Inflammatory macrophage (primary cell): ENCODE results near the gene ANKRD11.

Experiments
- DNase-seq, 2 donors: peaks; one replicate each; pipeline ENCODE4 v3.0.0-alpha.2; 2020 to 2022

ANKRD11 gene

DNA sequence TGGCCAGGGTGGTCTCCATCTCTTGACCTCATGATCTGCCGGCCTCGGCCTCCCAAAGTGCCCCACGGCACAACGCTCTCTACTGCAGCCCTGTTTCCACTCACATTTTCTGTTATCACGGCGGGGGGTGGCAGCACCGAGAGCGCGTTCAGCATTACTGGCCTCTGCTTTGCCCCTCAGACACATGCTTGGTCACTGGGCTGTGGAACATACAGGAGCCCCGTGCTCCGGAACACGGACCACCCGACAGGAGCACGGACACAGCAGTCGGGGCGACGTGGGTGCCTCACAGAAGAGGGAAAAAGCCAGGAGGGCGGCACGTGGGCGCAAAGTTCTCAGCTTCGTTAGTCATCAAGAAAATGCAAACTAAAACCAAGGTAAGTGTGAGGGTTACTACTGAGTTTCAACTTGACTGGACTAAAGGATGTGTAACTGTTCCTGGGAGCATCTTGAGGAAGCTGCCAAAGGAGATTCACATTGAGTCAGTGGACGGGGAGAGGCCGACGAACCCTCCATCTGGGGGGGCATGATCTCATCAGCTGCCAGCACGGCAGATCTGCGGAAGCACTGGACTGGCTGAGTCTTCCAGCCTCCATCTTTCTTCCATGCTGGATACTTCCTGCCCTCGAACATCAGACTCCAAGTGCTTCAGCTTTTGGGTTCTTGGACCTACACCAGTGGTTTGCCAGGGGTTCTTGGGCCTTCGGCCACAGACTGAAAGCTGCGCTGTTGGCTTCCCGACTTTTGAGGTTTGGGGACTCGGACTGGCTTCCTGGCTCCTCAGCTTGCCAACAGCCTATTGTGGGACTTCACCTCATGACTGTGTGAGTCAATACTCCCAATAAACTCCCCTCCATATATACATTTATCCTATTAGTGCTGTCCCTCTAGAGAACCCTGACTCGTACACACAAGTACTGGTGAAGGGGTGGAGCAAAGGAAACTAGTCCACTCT is 166.0 kb downstream of the ANKRD11 start:
- DNase-seq: peak in 1 of 2 donors; percentile 68

DNA sequence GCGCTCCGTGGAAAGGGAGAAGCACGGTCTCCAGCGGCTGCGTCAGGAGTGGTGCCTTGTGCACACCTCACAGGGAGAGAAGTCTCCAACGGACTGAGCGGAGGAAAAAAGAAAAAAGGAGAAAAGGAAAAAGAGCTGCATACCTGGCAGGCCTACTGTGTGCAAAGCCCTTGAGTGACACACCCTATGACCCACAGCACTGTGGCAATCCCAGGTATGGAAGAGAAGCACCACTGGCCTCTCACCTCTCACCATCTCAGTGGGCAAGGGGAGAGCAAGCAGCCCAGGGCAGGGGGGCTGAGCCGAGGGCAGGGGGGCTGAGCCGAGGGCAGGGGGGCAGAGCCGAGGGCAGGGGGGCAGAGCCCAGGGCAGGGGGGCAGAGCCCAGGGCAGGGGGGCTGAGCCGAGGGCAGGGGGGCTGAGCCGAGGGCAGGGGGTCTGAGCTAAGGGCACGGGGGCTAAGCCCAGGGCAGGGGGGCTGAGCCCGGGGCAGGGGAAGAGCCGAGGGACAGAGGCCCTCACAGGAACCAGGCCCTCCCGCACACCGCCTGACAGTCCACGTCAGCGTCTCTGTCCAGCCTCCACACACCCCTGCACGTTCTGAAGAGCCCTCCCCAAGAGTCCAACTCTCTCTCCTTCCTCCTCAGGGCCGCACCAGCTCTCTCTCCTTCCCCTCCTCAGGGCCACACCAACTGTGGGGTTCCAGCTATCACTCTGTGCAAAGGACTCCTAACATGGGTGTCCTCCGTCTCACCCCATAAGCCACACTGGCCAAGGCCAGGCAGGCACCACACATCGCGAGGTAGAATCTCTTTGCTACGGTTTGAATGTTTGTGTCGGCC is 167.0 kb downstream of the ANKRD11 start:
- peak in 1 of 2 donors; percentile 58 for DNase-seq

DNA sequence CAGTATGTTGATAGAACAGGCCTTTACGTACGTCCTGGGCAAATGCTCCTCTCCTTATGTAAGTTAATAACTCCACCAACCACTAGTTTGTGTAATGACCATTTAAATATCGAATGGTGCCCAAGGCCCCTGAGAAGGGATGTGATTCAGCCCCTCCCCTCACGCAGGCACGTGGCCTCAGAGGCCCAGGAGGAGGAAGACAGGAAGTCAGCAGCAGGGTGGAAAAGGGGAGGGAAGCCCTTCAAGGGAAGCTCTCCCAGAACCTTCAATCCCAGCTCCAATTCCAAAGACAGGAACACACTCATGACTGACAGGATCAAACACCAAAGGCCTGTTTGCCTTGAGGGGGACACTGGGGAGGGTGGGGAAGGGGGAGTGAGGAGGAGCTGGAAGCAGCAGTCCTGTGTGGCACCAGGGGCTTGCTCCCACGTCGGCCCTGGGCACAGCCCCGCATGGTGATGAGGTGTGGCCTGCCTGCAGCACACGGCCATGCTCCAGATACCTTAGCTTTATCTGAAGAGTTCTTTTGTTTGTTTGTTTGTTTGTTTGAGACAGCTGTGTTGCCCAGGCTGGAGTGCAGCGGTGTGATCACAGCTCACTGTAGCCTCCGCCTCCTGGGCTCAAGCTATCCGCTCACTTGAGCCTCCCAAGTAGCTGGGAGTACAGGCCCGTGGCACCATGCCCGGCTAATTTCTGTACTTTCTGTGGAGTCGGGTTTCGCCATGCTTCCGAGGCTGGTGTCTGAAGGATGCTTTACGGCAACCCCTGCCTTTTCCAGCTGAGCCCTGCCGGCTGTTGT is 167.8 kb downstream of the ANKRD11 start:
- peak; percentile 20 to 36 for DNase-seq

GRCh38 chr16:89320782-89321501 is 169.4 kb downstream of the ANKRD11 start:
- no peak for DNase-seq

- DNase-seq: peak; percentile 12 to 42
These were observed 170.2 kb downstream of the ANKRD11 start for GRCh38 chr16:89319886-89320781.

GRCh38 chr16:89319631-89319885 is 170.8 kb downstream of the ANKRD11 start:
- no peak for DNase-seq

- no peak for DNase-seq
These were observed 171.3 kb downstream of the ANKRD11 start for GRCh38 chr16:89318871-89319630.

GRCh38 chr16:89318430-89318758 is 172.0 kb downstream of the ANKRD11 start:
- no peak for DNase-seq

GRCh38 chr16:89317729-89318429 is 172.5 kb downstream of the ANKRD11 start:
- no peak for DNase-seq

GRCh38 chr16:89317101-89317671 is 173.2 kb downstream of the ANKRD11 start:
- no peak for DNase-seq

DNA sequence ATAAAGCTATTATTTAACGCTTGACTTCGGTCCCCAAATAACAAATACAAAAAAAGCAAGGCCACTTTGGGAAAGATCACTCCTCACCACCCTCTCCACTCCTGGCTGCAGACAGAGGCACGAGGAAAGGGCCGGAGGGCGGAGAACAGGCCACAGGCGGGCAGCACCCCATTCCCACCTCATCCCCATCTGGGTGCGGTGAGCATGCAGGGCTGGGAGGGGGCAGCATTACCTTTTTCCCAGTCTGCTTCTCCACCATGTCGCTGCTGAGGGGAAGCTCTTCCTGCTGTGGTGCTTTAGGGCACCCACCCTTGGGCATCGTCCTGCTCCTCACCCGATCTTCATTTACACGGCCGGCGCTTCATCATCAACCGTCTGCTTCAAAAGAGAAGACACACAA is 173.7 kb downstream of the ANKRD11 start:
- no peak for DNase-seq

- DNase-seq: peak; percentile 65 to 85
These were observed 174.4 kb downstream of the ANKRD11 start for GRCh38 chr16:89315791-89316581.

- no peak for DNase-seq
These were observed 175.1 kb downstream of the ANKRD11 start for GRCh38 chr16:89315271-89315670.

DNA sequence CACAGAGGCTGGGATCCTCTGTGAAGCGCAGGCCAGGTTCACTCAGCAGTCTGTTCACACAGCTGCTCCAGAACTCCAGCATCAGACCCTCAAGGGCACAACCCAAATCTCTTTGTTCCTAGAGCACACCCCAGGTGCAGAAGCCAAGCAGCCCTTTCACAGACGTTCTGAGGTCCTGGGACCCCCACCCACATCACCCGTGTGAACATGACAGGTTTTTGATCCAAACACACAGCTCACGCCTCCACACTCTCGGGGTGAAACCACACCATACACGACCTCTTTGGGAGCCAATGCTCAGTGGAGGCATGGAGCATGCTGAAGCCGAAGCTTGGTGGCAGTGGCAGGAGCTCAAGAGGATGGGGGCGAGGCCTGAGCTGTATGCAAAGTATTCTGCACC is 175.5 kb downstream of the ANKRD11 start:
- DNase-seq: no peak

DNA sequence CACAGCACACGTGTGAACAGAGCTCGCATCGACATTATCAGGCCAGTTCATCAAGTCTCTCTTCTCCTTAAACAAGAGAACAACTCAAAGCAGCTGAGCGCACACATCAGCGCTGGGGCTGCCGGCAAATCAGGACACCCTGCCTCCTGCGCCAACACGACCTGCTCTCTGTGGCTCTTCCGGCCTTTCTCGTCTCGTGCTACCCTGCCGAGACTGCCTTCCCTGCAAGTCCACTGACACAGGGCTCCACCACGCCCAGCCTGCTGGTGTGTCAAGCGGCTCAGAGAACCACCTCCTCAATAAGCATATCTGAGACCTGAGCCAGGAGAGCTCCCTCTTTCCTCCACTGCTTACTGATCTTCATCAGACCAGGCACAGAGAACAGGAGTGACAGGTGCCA is 176.0 kb downstream of the ANKRD11 start:
- DNase-seq: no peak

DNA sequence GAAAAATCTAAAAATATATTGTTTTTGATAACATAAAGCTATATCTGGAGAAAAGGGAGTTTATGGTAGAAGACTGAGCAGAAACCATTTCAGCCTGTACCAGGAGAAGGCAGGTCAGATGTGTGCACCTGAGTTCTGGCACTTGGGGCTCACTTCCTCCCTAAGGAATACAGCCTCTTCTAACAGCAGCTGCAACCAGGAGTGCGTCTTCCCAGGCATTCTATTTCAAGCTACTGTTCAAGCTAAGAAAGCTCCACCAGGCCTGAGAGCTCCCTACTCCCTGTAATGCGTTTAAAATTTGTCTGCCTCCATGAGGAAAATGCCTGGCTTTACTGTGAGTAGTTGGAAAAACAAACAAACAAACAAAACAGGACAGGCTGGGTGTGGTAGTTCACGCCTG is 176.8 kb downstream of the ANKRD11 start:
- DNase-seq: no peak

- no peak for DNase-seq
These were observed 177.6 kb downstream of the ANKRD11 start for GRCh38 chr16:89312598-89313299.

- DNase-seq: no peak
These were observed 178.2 kb downstream of the ANKRD11 start for GRCh38 chr16:89312194-89312593.
